IPS-11a (cell line): ENCODE measurements around the gene AARSD1.
"Not testable (repeated sequence)": the region's sequence is repeated elsewhere in the genome, so short reads cannot be mapped to it uniquely, and the experiment has no call there.

Source experiments
- H3K4me3 ChIP-seq: one replicate; pipeline ENCODE4 v1.5.1; 2013; ENCODE audit warnings: low read depth, low read length, control low read depth

Gene AARSD1

DNA sequence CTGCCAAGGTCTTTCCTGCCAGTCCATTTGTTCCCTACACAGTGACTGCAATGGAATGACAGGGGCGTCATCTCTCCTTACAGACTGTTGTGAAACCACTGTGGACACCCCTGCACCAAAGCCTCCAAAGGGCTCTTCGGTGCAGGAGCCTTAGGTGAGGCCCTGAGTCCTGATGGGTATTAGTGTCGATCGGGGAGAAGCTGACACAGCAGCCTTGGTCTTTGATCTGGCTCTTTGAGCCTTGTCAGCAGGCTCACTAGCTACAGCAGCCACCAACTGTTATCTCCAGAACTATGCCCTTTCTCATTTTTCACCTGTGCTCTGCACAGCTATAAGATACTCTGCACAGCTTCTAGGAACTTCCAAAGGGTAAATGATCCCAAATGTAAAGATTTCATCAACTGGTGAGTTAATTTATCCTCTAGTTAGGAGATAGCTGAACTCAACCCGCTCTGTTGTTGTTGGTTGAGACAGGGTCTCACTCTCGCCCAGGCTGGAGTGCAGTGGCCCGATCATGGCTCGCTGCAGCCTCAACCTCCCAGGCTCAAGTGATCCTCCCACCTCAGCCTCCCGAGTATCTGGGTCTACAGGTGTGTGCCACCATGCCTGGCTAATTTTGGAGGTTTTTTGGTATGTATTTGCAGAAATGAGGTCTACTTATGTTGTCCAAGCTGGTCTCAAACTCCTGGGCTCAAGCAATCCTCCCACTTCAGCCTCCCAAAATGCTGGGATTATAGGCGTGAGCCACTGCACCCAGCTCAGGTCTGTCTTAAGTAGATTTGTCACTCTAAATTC lies 44.0 kb downstream of the AARSD1 start:
- H3K4me3 ChIP-seq: no peak overlapping the region

DNA sequence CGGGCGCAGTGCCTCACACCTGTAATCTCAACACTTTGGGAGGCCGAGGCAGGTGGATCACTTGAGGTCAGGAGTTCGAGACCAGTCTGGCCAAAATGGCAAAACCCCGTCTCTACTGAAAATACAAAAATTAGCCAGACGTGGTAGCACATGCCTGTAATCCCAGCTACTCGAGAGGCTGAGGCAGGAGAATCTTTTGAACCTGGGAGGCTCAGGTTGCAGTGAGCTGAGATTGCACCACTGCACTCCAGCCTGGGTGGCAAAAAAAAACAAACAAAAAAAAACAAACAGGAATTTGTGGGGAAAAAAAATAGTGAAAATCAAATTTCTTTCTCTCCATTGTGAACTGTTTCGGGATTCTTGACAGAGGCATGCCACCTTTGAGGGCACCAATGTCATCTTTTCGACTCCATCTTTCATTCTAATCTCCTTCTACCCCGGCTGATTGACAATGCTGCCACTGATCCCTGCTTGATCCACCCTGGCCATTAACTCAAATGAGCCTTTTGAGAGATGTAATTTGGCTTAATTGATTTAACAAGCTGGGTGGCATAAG lies 44.7 kb downstream of the AARSD1 start:
- H3K4me3 ChIP-seq: not testable (repeated sequence)

DNA sequence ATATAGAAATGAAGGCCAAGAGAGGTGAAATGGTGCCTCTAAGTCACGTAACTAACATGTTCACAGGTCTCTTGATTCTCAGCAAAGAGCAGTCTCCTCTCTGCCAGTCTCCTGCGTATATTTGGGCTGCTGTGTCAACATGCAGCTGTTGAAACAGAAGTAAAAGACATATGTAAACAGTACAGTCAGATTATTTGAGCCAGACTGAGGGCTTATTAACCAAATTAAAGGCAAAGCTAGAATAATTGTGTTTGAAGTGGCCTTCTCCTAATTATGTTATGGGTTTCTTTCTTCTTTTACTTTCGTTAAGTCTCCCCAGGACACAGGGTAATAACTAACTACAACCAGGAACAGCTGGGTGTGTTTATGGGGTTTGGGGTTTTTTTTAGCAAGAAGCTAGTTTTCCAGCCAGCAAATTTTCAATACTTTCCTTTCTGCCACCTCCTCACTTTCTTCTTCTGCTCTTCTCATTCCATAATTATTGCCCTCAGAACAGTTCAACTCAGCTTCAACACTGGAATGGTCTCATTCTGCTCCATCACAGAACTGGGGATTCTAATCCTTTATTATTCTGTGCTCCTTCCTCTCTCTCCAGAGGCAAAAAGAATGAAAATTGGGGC lies 45.2 kb downstream of the AARSD1 start:
- no peak overlapping the region for H3K4me3 ChIP-seq

DNA sequence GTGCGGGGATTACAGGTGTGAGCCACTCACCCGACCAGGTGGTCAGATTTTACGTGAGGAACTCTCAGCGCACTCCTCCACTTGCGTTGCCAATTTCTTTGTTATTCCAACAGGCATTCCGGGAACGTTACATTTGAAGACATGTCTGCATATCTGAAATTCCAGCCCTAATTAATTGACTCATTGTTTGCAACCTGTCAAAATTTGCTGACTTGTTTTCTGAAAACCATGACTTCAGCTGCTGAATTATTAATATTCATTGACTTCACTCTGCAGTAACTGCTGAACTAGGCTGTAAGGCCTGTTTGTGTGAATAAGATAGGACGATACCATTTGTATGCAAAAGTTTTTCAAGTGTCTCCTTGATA lies 47.0 kb downstream of the AARSD1 start:
- H3K4me3 ChIP-seq: no peak overlapping the region

DNA sequence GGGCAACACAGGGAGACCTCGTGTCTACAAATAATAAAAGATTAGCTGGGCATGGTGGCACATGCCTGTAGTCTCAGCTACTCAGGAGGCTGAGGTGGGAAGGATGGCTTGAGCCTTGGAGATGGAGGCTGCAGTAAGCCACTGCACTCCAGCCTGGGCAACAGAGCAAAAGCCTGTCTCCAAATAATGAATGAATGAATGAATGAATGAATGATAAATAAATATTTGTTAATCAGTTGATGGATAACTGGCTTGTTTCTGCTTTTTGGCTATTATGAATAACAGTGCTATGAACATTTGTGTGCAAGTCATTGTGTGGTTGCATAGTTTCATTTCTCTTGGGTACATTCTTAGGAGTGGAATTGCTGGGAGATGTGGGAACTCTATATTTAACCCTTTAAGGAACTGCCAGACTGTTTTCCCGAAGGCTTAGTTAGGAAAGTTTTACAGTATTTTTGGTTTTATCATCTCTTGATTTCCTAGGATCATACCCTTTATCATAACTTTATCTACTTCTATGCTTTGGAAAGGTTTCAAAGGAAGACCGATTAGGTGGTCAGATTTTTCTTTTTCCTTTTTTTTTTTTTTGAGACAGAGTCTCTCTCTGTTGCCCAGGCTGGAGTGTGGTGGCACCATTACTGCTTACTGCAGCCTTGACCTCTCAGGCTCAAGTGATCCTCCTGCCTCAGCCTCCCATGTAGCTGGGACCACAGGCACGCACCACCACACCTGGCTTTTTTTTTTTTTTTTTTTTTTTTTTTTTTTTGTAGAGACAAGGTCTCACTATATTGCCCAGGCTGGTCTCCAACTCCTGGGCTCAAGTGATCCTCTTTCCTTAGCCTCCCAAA lies 47.6 kb downstream of the AARSD1 start:
- not testable (repeated sequence) for H3K4me3 ChIP-seq

DNA sequence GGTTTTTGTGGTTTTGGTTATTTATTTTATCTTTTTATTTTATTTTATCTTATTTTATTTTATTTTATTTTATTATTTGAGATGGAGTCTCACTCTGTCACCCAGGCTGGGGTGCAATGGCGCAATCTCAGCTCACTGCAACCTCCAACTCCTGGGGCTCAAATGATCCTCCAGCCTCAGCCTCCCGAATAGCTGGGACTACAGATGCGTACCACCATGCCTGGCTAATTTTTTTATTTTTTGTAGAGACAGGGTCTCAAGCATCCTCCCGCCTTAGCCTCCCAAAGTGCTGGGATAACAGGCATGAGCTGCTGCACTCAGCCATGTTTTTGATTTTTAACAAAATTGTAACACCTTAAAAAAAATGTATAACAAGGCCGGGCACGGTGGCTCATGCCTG lies 49.0 kb downstream of the AARSD1 start:
- not testable (repeated sequence) for H3K4me3 ChIP-seq

DNA sequence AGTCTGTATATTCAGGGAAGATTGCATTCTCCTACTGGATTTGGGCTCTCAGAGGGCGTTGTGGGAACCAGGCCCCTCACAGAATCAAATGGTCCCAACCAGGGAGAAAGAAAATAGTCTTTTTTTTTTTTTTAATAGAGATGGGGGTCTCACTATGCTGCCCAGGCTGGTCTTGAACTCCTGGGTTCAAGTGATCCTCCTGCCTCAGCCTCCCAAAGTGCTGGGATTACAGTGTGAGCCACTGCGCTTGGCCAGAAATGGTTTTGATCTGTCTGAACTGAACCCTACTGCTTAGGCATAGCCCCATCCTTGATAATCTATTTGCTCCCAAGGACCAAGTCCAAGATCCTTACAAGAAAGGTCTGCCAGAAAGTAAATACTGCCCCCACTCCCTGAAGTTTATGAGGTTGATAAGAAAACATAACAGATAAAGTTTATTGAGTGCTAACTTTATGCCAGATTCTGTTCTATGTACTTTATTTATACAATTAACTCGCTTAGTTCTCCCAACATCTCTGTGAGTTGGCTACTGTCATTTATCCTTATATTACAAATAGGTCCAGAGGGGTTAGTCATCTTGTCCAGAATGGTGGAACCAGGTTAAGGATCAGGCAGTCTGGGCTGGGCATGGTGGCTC lies 50.2 kb downstream of the AARSD1 start:
- no peak overlapping the region for H3K4me3 ChIP-seq

DNA sequence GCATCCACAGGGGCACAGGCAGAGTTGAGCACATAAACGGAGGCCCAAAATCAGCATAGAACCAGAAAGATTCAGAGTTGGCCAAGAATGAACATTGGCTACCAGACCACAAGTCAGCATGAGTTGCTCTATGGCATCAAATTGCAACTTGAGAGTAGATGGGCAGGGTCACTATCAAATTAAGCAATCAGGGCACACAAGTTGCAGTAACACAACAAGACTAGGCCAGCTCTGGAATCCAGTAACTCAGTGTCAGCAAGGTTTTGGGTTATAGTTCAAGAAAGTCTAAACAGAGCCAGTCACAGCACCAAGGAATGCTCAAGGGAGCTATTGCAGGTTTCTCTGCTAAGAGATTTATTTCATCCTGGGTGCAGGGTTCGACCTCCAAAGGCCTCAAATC lies 50.7 kb downstream of the AARSD1 start:
- H3K4me3 ChIP-seq: no peak overlapping the region

DNA sequence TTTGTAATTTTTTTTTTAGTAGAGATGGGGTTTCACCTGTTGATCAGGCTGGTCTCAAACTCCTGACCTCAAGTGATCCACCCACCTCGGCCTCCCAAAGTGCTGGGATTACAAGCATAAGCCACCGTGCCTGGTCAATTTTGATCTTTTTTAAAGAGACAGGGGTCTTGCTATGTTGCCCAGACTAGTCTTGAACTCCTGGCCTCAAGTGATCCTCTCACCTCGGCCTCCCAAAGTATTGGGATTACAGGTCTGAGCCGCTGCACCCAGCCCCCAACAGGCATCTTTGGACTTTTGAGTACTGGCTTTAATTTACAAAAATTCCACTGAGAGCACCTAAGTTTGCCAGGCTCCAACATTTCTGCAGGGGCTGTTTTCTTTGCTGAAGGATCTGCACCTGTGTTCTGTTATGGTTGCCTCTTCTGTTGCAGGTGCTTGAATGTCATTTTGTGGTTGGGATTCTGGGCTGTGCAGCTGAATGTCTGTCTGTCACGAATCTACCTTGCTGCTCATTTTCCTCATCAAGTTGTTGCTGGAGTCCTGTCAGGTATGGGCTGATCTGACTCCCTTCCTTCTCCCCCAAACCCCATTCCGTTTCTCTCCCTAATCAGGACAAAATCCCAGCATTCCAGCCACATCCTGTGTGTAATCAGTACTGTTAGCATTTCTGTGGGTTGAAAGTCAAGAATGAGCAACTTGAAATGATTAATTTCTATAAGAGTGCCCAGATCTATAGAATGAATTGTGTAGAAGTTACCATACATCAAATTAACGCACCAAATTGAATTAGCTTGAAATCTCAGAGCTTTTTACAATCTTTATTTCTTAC lies 55.2 kb downstream of the AARSD1 start:
- no peak overlapping the region for H3K4me3 ChIP-seq

DNA sequence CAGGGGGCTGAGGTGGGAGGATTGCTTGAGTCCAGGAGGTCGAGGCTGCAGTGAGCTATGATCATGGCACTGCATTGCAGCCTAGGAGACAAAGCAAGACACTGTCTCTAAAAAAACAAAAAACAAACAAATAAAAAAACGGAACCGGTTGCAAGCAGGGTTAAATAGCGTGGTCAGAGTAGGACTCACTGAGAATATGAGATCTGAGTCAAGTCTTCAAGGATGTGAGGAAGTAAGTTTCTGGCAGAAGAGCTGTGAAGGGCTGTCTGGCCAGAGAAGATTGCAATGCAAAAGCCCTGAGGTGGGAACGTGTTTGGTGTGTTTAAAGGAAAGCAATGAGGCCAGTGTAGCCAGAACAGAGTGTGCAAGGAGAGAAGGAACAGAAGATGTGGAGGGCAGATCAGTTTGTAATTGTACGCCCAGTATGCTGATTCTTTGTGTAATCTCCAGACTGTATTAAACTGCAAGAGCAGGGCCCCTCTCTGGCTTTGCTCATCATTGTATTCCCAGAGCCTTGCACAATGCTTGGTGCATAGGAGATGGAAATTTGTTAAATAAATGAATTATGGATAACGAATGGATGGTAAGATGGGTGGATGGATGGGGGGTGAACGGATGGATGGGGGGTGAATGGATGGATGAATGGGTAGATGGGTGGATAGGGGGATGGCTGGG lies 57.3 kb downstream of the AARSD1 start:
- H3K4me3 ChIP-seq: no peak overlapping the region

DNA sequence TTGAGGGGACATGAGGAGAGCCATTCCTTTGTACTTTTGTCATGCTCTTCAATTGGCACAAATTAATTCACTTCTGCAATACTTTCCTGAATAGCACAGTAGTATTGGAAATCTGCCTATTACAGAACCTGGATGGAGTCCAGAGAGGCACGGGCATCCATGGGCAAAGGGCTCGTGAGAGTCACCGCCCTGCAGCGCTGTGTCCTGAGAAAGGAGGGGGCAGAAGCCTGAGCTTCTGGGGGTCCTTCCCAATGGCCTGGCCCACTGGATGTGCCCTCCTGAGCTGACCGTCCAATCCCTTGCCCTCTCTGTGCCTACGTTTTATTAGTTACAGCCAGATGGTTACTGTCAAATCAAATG lies 60.2 kb downstream of the AARSD1 start:
- no peak overlapping the region for H3K4me3 ChIP-seq

DNA sequence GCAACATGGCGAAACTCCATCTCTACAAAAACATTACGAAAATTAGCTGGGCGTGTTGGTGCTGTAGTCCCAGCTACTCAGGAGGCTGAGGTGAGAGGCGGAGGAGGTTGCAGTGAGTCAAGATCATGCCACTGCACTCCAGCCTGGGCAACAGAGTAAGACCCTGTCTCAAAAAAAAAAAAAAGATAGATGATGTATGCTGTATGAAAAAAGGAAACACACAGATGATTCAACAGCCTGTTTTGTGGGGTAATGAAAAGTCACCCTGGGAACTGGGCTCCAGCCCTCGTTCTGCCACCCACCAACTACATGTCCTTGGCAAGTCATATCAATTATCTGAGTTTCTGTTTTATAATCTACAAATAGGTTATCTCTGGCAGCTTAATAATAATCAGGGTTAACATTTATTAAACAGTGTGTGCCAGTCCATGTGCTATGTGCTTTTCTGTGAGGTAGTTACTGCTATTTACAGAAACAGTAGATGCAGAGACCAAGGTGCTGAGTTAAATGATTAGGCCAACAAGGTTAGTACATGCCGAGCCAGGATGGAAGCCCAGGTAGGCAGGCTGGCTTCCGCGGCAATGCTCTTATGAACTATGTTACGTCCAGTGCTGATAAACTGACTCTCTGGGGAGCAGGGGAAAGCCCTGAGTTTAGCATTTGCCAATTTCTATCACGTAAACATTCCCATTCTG lies 62.6 kb downstream of the AARSD1 start:
- no peak overlapping the region for H3K4me3 ChIP-seq
